Activated naive CD4-positive, alpha-beta T cell treated with anti-CD3 and anti-CD28 coated beads, Interleukin-2, amount 10 ng/mL, durations not matched to agents 7 days and 5 days (primary cell): ENCODE data around the gene SCFD2.
"Not testable (repeated sequence)": the region's sequence is repeated elsewhere in the genome, so short reads cannot be mapped to it uniquely, and the experiment has no call there.

Experiments used
- CTCF ChIA-PET: fragments of 350-600 bp; sonication (Branson Sonifier 250); formaldehyde crosslinking; loops from one replicate; lab custom pipeline; 2021; ENCODE audit warnings: antibody characterized with exemption; lab: Charles Lee
- DNase-seq: peaks from one replicate; pipeline ENCODE4 v3.0.0-alpha.2; 2020
- H3K27ac Mint-ChIP-seq: one replicate; pipeline ENCODE4 v1.8.0; 2021; ENCODE audit warnings: mild to moderate bottlenecking, moderate library complexity, mixed read lengths
- H3K27me3 Mint-ChIP-seq: one replicate; pipeline ENCODE4 v1.8.0; 2021; ENCODE audit warnings: mild to moderate bottlenecking, mixed read lengths
- H3K36me3 Mint-ChIP-seq: one replicate; pipeline ENCODE4 v1.8.0; 2021; ENCODE audit warnings: mixed read lengths
- H3K4me1 Mint-ChIP-seq: one replicate; pipeline ENCODE4 v1.8.0; 2021; ENCODE audit warnings: mixed read lengths
- H3K4me3 Mint-ChIP-seq: one replicate; pipeline ENCODE4 v1.8.0; 2021; ENCODE audit warnings: mild to moderate bottlenecking, moderate library complexity, mixed read lengths
- H3K9me3 Mint-ChIP-seq: one replicate; pipeline ENCODE4 v1.8.0; 2021; ENCODE audit warnings: mixed read lengths

SCFD2 gene

DNA sequence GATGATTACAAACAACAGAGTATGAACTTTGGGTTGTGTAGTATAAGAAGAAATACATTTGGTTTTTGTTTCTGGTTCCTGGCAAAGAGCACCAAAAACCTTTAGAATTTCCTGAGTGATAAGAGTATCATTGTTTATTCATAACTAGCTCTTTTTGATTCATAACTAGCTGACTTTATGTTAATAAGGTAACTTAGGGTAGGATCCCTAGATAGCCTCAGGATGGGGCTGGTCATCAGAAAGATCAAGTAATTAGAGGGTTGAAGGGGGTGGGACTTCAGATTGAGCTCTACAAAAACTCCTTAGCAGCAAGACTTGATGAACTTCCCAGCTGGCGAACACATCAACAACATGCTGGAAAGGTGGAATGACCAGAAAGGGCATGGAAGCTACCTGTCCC, 166.5 kb downstream of the SCFD2 start:
- H3K27me3 Mint-ChIP-seq: no peaks in the 10 kb centered on the region
- no peak overlapping the region for H3K4me3 Mint-ChIP-seq
- no peak overlapping the region for H3K27ac Mint-ChIP-seq
- peaks cover 2% of the 10 kb centered on the region for H3K36me3 Mint-ChIP-seq
- H3K9me3 Mint-ChIP-seq: no peaks in the 10 kb centered on the region
- no peaks in the 10 kb centered on the region for H3K4me1 Mint-ChIP-seq
- DNase-seq: no peak
- CTCF ChIA-PET: interaction anchor here (1.2 to 1.5 kb wide), 4 partner anchors 219 to 1035 kb away, joined by 3 read pairs; no protein-coding TSS in a partner anchor

GRCh38 chr4:53197772-53198142, 168.1 kb downstream of the SCFD2 start:
- Mint-ChIP-seq H3K27me3 (no peaks in the 10 kb centered on the region), H3K27ac (no peak overlapping the region)
- CTCF ChIA-PET: interaction anchor here (0.7 to 1.6 kb wide), 2 partner anchors 183 to 484 kb away, joined by 3 to 4 read pairs; no protein-coding TSS in a partner anchor

GRCh38 chr4:53196882-53197771, 168.7 kb downstream of the SCFD2 start:
- DNase-seq: no peak
- Mint-ChIP-seq H3K4me3 (no peak overlapping the region), H3K27me3 (no peaks in the 10 kb centered on the region), H3K36me3 (no peaks in the 10 kb centered on the region), H3K4me1 (no peaks in the 10 kb centered on the region), H3K9me3 (no peaks in the 10 kb centered on the region), H3K27ac (no peak overlapping the region)
- CTCF ChIA-PET: interaction anchor here (0.7 to 1.9 kb wide), 5 partner anchors 181 to 1037 kb away, joined by 3 to 7 read pairs (median 4); no protein-coding TSS in a partner anchor

More at GRCh38 chr4:53197772-53198142, 168.1 kb downstream of the SCFD2 start:
- Mint-ChIP-seq H3K36me3 (no peaks in the 10 kb centered on the region), H3K4me3 (no peak overlapping the region), H3K9me3 (no peaks in the 10 kb centered on the region), H3K4me1 (no peaks in the 10 kb centered on the region)
- no peak for DNase-seq

- Mint-ChIP-seq H3K27me3 (no peaks in the 10 kb centered on the region), H3K9me3 (no peaks in the 10 kb centered on the region), H3K36me3 (no peaks in the 10 kb centered on the region), H3K4me1 (no peaks in the 10 kb centered on the region), H3K27ac (no peak overlapping the region), H3K4me3 (no peak overlapping the region)
- DNase-seq: no peak
- CTCF ChIA-PET: interaction anchor here (0.8 to 1.9 kb wide), 6 partner anchors 10 to 1038 kb away, joined by 3 to 7 read pairs (median 4); no protein-coding TSS in a partner anchor
Measured at GRCh38 chr4:53195815-53196661, 169.8 kb downstream of the SCFD2 start.

GRCh38 chr4:53194727-53195126, 171.1 kb downstream of the SCFD2 start:
- Mint-ChIP-seq H3K4me3 (no peak overlapping the region), H3K9me3 (no peaks in the 10 kb centered on the region), H3K36me3 (no peaks in the 10 kb centered on the region), H3K27me3 (no peaks in the 10 kb centered on the region), H3K4me1 (no peaks in the 10 kb centered on the region), H3K27ac (no peak overlapping the region)
- DNase-seq: no peak
- CTCF ChIA-PET: interaction anchor here (0.7 kb wide), 1 partner anchor 739 kb away, joined by 3 read pairs; no protein-coding TSS in a partner anchor

DNA sequence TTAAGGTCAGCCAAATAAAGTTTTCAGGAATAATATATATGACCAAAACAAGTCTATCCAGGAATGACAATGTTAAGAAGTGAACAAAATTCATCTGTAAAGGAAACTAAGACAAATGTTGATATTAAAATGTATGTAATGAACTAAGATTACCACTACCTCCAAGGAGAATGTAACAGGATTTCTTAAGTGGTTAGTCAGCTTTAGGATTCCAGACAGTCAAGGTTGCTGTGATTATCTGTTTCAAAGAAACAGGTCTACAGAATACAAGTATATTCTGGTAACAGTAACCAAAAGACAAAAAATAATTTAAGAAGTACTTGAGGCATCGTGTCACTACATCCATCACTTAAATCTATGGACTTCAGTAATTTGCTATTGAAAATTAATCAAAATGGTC, 172.8 kb downstream of the SCFD2 start:
- Mint-ChIP-seq H3K27ac (no peak overlapping the region), H3K4me1 (no peaks in the 10 kb centered on the region)
- DNase-seq: no peak

DNA sequence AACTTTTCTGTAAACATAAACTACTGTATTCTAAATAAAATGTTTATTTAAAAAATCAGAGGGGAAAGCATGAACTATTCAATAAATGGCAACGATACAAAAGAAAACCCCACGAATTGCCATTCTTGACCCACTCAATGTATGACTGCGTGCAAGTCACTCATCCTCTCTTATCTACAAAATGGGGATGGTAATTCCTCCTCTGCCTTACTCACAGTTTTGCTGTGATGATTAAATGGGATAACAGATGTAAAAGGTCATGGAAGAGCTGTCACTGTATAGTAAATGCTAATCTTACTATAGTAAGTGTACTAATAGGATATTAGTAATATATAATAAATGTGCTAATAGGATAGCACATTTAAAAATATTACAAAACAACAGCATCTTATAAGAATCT, 173.4 kb downstream of the SCFD2 start:
- Mint-ChIP-seq H3K9me3 (no peaks in the 10 kb centered on the region), H3K27ac (no peak overlapping the region), H3K36me3 (no peaks in the 10 kb centered on the region), H3K4me1 (no peaks in the 10 kb centered on the region), H3K27me3 (no peaks in the 10 kb centered on the region), H3K4me3 (no peak overlapping the region)
- CTCF ChIA-PET: no interaction called here
- no peak for DNase-seq

More for the DNA sequence above, 172.8 kb downstream of the SCFD2 start:
- Mint-ChIP-seq H3K4me3 (no peak overlapping the region), H3K9me3 (no peaks in the 10 kb centered on the region), H3K36me3 (no peaks in the 10 kb centered on the region), H3K27me3 (no peaks in the 10 kb centered on the region)
- CTCF ChIA-PET: no interaction called here

GRCh38 chr4:53191997-53192396, 173.9 kb downstream of the SCFD2 start:
- Mint-ChIP-seq H3K27me3 (no peaks in the 10 kb centered on the region), H3K36me3 (no peaks in the 10 kb centered on the region), H3K27ac (no peak overlapping the region), H3K9me3 (no peaks in the 10 kb centered on the region), H3K4me3 (no peak overlapping the region), H3K4me1 (no peaks in the 10 kb centered on the region)
- CTCF ChIA-PET: no interaction called here
- no peak for DNase-seq

DNA sequence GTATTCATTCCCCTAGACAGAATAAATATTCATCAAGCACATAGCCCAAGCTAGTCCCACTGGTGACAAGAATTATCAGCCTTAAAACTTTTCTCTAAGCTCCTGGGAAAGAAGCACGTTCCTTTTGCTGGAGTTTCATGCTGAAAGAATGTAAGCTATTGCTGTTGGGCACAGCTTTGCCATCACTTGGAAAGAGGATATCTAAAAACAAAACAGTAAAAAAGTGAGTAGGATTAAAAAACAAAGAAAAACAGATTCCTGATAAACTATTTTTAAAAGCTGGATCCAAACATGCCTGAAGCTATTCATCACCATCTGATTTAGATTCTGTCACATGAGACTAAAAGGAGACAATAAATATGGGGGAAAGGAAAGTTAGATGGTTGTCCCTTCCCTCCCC, 176.8 kb downstream of the SCFD2 start:
- H3K27me3 Mint-ChIP-seq: no peaks in the 10 kb centered on the region
- CTCF ChIA-PET: interaction anchor here (0.6 to 1.3 kb wide), 3 partner anchors 65 to 1045 kb away, joined by 3 read pairs; no protein-coding TSS in a partner anchor
- no peaks in the 10 kb centered on the region for H3K36me3 Mint-ChIP-seq
- H3K27ac Mint-ChIP-seq: no peak overlapping the region
- no peak for DNase-seq
- no peaks in the 10 kb centered on the region for H3K9me3 Mint-ChIP-seq
- no peak overlapping the region for H3K4me3 Mint-ChIP-seq
- H3K4me1 Mint-ChIP-seq: no peaks in the 10 kb centered on the region

DNA sequence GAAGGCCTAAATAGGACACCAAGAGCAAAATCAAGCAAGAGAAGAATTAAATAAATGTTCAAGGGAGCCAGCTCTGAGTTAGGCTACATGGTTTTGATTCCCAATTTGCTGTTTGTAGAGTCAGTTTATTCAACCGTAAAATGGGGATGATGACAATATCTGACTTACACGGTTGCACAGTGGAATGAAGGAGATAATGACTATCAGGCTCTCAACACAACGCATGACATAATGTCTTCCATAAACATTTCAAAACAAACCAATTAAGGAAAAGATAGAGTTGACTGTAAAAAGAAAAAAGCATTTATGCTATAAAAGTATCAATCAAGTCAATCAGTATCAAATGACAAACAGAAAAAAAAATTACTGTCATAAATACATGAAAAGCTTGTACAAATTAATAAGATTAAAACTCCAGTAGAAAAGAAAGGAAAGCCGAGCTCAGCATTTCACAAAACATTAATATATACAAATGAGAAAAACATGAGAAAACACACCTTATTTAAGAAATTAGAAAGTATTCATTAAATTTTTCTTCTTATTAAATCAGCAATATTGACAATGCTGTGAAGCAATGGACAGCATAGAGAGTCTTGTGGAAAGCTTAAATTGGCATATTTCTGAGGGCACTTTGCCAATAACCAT, 179.0 kb downstream of the SCFD2 start:
- DNase-seq: no peak
- Mint-ChIP-seq H3K4me1 (no peaks in the 10 kb centered on the region), H3K27ac (no peak overlapping the region), H3K9me3 (peaks cover 2% of the 10 kb centered on the region), H3K27me3 (no peaks in the 10 kb centered on the region), H3K36me3 (peaks cover 5% of the 10 kb centered on the region), H3K4me3 (no peak overlapping the region)
- CTCF ChIA-PET: interaction anchor here (1.3 kb wide), 1 partner anchor 10 kb away, joined by 3 read pairs; no protein-coding TSS in a partner anchor

DNA sequence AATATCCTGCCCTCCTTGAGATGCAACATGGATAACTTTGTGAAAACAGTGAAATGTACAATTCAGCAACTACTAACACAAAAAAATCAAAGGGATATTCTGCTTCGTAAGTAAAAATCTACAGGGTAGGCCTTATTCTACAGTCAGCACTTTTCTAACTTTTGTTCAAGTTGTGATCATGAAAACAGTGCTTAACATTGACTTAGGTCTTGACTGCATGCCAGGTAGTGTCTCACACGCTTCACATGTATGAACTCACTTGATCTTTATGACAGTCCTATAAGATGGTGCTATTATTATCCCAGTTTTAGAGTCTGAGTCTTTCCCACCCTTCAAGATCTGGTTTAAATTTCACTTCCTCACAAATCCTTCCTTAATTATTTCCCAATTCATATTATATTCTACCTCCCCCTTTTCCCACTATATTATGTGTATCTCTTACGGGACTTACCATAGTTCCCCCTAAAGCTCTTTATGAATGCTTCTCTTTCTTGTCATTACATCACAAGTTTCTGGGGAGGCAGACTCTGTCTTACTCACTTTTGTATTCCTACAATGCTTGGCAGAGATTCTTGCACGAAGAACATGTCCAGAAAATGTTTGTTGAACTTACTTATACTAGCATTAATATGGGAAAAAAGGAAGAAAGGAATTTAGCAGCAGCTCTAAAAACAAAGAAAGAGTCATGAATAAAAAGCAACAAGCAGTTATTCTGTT, 179.8 kb downstream of the SCFD2 start:
- no peaks in the 10 kb centered on the region for H3K4me1 Mint-ChIP-seq
- no peak overlapping the region for H3K4me3 Mint-ChIP-seq
- H3K9me3 Mint-ChIP-seq: peaks cover 2% of the 10 kb centered on the region
- peaks cover 11% of the 10 kb centered on the region for H3K36me3 Mint-ChIP-seq
- CTCF ChIA-PET: interaction anchor here (1.3 to 1.4 kb wide), 2 partner anchors 10 kb away, joined by 3 read pairs; no protein-coding TSS in a partner anchor
- no peak for DNase-seq
- no peaks in the 10 kb centered on the region for H3K27me3 Mint-ChIP-seq
- no peak overlapping the region for H3K27ac Mint-ChIP-seq

DNA sequence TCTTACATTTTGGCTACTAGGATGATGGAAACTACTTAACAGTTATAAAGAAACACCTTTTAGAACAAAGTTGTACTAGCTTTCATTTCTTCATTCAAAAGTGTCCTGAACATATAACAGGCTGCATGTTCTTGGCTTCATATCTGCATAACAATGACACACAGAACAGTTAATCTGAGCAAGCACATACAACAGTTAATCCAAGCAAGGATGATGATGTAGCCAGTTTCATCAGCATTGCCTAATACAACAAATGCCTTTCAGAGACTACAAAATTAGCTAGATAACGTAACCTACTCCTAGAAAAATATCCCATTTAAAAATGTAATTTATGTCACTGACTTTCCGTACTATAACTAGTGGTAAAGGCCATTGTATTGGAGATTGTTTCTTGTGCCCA, 182.1 kb downstream of the SCFD2 start:
- peaks cover 9% of the 10 kb centered on the region for H3K9me3 Mint-ChIP-seq

GRCh38 chr4:53177751-53178150, 188.1 kb downstream of the SCFD2 start:
- H3K9me3 Mint-ChIP-seq: peaks cover 29% of the 10 kb centered on the region
- H3K27me3 Mint-ChIP-seq, DNase-seq, CTCF ChIA-PET, H3K27ac Mint-ChIP-seq, H3K4me3 Mint-ChIP-seq: not testable (repeated sequence)
- H3K36me3 Mint-ChIP-seq: peaks cover 42% of the 10 kb centered on the region
- H3K4me1 Mint-ChIP-seq: peaks cover 34% of the 10 kb centered on the region

More for the DNA sequence above, 182.1 kb downstream of the SCFD2 start:
- Mint-ChIP-seq H3K27me3 (no peaks in the 10 kb centered on the region), H3K36me3 (peaks cover 24% of the 10 kb centered on the region), H3K4me1 (no peaks in the 10 kb centered on the region), H3K4me3 (no peak overlapping the region), H3K27ac (no peak overlapping the region)
- no peak for DNase-seq
- CTCF ChIA-PET: no interaction called here
